Psoas muscle (tissue), 8 donors: ENCODE data around the gene COBLL1. TPM values are rescaled to one million over a fixed set of nuclear protein-coding genes. Genes with fewer than 3 reads are reported as not detected.

Source experiments
- ATAC-seq, 4 donors: fragments of 200-7000 bp; cut with Tn5 transposase; one replicate each; pipeline ENCODE4 v1.9.1; 2020; ENCODE audit warnings: moderate library complexity in 3 of 4, mild to moderate bottlenecking in 2 of 4
- DNase-seq, 2 donors: peaks; one replicate each; pipeline ENCODE4 v3.0.0-alpha.2; 2020
- H3K27ac ChIP-seq: fragments of 200-600 bp; one replicate; pipeline ENCODE4 v1.8.0; 2022
- H3K27me3 ChIP-seq, 3 donors: fragments of 200-600 bp in 1 of 3; one replicate each; pipeline versions ENCODE4 v1.6.1 to v1.8.0; 2013 to 2022; ENCODE audit warnings: low read length in 2 of 3, mild to moderate bottlenecking in 2 of 3, moderate library complexity in 1 of 3; ENCODE audit not compliant: insufficient read depth in 3 of 3
- H3K36me3 ChIP-seq, 2 donors: fragments of 200-600 bp in 1 of 2; one replicate each; pipeline versions ENCODE4 v1.6.1 to v1.8.0; 2013 to 2022; ENCODE audit warnings: low read depth in 1 of 2, mild to moderate bottlenecking in 1 of 2, moderate library complexity in 1 of 2; ENCODE audit not compliant: insufficient read depth in 1 of 2
- H3K4me1 ChIP-seq: fragments of 200-600 bp; one replicate; pipeline ENCODE4 v1.8.0; 2022
- H3K4me3 ChIP-seq: fragments of 200-600 bp; one replicate; pipeline ENCODE4 v1.8.0; 2022; ENCODE audit warnings: mild to moderate bottlenecking
- H3K9me3 ChIP-seq: fragments of 200-600 bp; one replicate; pipeline ENCODE4 v1.8.0; 2022
- WGBS, 3 donors: extraction: QIAGEN DNeasy Blood & Tissue Kit; methylation state at CpG; one replicate each; pipeline versions ENCODE4 v1.1.6 to v1.1.7; 2013; 5-methylcytosine and 5-hydroxymethylcytosine counted together
- intact Hi-C, 2 donors: fragments of 100-400 bp; cut with DNase I; formaldehyde crosslinking; loops; one replicate each; pipeline versions ENCODE4 v1.11.0 to v1.14.2; 2022
- polyA plus RNA-seq, 3 donors: library from polyadenylated mRNA; stranded (reverse); fragments of 200-250 nt; gene quantifications; one replicate each; pipeline ENCODE4 v1.2.3, GENCODE V29; 2013
- total RNA-seq, 4 donors: library from RNA; stranded (reverse); fragmentation: NEBNext Ultra II Directional in 2 of 4; extraction: Animal tissue kit (Norgen Biotek cat#: 25700) in 2 of 4; gene quantifications; one replicate each; pipeline versions ENCODE4 v1.2.1 to v1.2.4, GENCODE V29; 2021 to 2023
- TF ChIP-seq, protein P1 (sequence below): fragments of 200-600 bp; IDR thresholded peaks from one replicate; pipeline ENCODE4 v1.8.0; 2022; ENCODE audit warnings: antibody characterized with exemption
- donor health status: healthy with polysubstance abuse.
- donor health status: DM: no; HTN: no; CAD: no; lungs with moderate emphysema.
- donor health status: Bipolar disorder and iron deficiency.
- donor health status: healthy.
- donor health status: DM: yes; HTN: yes; CAD: no.
- donor health status: DM: no; HTN: no; CAD: no.
- donor health status: DM: no; HTN: no; CAD: no.
- donor health status: DM: yes; HTN: yes; CAD: no.

The COBLL1 gene
- total and polyA plus RNA-seq, 7 donors: 1.5 to 6.1 (median 3.4) TPM

DNA sequence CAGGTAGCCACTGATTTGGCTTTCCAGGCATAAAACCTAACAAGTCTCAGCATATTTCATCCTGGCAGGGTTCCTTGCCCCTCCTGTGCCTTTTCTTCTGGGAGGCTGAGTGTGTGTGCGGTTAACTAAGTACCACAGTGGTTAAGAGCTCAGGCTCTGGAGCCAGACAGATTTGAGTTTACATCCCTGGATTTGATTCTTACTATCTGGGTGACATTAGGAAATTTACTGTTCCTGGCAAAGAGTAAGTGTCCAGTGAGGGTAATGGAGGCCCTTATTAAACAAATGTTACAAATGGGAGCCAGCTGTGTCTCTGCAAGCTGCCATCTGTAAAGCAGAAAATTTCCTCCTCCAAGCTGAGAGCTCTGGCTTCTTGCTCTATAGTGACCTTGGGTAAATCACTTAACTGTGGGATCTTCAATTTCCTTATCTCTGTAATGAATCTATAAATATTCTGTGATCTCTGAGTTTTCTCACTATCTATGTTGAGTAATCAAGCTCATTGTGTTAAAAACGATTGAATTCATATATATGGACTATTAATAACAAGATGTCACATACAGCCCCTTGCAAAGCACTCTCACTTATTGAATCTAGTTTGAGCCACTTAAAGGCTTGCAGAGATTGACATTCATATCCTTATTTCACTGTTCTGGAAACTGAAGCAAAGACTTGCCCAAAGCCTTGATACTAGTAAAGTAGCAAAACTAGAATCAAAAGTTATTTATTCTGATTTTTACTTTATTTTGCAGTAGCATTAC, 6.5 kb upstream of the COBLL1 start:
- WGBS, 3 donors: 79 to 82% (median 81%) methylated on average over 2 of the region's 2 CpGs

DNA sequence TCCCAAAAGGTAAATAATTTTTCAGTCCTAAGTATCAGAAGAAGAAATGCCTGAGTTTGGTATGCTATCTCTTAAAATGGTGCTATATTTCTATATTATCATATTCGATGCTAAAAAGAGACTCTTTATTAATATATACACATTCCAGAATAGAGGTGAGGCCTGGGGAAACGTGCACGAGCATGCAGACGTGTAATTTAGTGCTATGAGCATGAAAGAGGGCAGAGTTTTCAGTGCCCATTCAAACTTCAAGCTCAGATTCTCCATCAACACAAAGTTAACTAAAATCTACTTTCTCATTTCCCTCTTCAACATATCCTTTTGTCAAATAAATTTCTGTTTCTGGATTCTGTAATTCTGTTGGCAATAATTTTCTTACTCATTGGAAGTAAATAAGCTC, 5.7 kb upstream of the COBLL1 start:
- no peak overlapping the region for H3K4me3 ChIP-seq
- no peaks in the 10 kb centered on the region for H3K36me3 ChIP-seq
- H3K27ac ChIP-seq: no peak overlapping the region
- H3K9me3 ChIP-seq: no peaks in the 10 kb centered on the region
- TF ChIP-seq, protein P1, sequence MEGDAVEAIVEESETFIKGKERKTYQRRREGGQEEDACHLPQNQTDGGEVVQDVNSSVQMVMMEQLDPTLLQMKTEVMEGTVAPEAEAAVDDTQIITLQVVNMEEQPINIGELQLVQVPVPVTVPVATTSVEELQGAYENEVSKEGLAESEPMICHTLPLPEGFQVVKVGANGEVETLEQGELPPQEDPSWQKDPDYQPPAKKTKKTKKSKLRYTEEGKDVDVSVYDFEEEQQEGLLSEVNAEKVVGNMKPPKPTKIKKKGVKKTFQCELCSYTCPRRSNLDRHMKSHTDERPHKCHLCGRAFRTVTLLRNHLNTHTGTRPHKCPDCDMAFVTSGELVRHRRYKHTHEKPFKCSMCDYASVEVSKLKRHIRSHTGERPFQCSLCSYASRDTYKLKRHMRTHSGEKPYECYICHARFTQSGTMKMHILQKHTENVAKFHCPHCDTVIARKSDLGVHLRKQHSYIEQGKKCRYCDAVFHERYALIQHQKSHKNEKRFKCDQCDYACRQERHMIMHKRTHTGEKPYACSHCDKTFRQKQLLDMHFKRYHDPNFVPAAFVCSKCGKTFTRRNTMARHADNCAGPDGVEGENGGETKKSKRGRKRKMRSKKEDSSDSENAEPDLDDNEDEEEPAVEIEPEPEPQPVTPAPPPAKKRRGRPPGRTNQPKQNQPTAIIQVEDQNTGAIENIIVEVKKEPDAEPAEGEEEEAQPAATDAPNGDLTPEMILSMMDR: no peak
- DNase-seq (no peak), ATAC-seq (no peak)
- H3K4me1 ChIP-seq: no peaks in the 10 kb centered on the region
- 83 to 88% (median 84%) methylated on average over 4 of the region's 4 CpGs for WGBS, 3 donors
- intact Hi-C loops: loop anchor here in 1 of 2 donors (10.0 kb wide), 1 partner anchor 112 kb away; no protein-coding TSS in a partner anchor
- H3K27me3 ChIP-seq: no peaks in the 10 kb centered on the region

More for the DNA sequence above, 6.5 kb upstream of the COBLL1 start:
- DNase-seq (no peak), ATAC-seq (no peak)
- TF ChIP-seq, protein P1: no peak
- Histone ChIP-seq H3K36me3 (no peaks in the 10 kb centered on the region), H3K4me3 (no peak overlapping the region), H3K4me1 (no peaks in the 10 kb centered on the region), H3K9me3 (no peaks in the 10 kb centered on the region), H3K27me3 (no peaks in the 10 kb centered on the region), H3K27ac (no peak overlapping the region)
- intact Hi-C loops: loop anchor here in 1 of 2 donors (10.0 kb wide), 1 partner anchor 113 kb away; no protein-coding TSS in a partner anchor

DNA sequence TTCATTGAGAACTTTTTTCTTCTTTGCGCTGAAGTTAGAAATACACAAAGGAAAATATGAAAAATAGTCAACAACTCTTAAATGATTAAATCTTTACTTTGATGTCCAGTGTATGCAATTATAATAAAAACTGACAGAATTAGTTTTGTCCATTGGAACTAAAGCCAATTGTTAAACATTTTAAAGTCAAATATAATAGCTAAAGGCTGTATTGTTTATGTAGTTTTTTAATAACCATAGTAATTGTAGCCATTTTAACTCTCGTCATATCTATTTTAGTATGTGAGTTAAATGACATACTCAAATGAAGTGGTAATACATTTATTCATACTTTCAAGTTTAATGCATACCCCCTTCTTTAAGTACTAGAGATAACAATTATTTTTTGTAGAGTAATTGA, 4.7 kb upstream of the COBLL1 start:
- no peaks in the 10 kb centered on the region for H3K27me3 ChIP-seq
- H3K4me3 ChIP-seq: no peak overlapping the region
- 71 to 98% (median 98%) methylated on average over 2 of the region's 2 CpGs for WGBS, 3 donors
- H3K36me3 ChIP-seq: no peaks in the 10 kb centered on the region
- intact Hi-C loops: loop anchor here in 1 of 2 donors (10.0 kb wide), 1 partner anchor 111 kb away; no protein-coding TSS in a partner anchor
- H3K9me3 ChIP-seq: no peaks in the 10 kb centered on the region
- DNase-seq (no peak), ATAC-seq (no peak)
- H3K27ac ChIP-seq: no peak overlapping the region
- no peaks in the 10 kb centered on the region for H3K4me1 ChIP-seq
- TF ChIP-seq, protein P1: no peak

DNA sequence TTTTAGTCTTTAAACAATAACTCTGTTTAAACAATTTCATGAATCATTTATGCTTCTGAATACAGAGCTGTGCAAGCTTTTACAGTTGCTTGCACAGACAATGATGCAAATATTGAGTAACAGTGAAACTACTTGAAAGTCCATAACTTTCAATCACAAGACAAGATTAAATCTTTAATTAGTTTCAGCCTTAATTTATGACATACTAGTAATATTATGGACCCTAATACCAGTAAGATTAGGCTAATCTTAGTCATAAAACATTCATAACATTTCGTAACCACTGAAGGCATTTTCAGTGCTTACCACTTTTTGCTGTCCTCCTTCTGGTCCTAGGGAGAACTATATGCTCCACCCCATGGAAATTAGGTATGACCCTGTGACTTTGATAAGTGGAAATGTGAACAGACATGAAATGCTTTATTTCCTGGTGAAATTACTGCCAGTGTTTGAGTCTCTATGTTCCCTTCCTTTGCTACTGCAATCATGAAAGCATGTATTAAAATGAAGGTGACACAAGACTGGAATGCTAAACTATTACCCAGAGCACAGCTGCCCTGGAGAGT, 1.8 kb upstream of the COBLL1 start:
- Histone ChIP-seq H3K36me3 (no peaks in the 10 kb centered on the region), H3K9me3 (no peaks in the 10 kb centered on the region), H3K4me1 (no peaks in the 10 kb centered on the region), H3K27ac (no peak overlapping the region), H3K4me3 (no peak overlapping the region), H3K27me3 (no peaks in the 10 kb centered on the region)
- ATAC-seq: no peak
- intact Hi-C loops: loop anchor here (5.0 to 10.0 kb wide), 4 partner anchors 56 to 109 kb away; no protein-coding TSS in a partner anchor
- no peak for DNase-seq
- TF ChIP-seq, protein P1: no peak
- 89 to 97% (median 92%) methylated on average over 1 of the region's 1 CpG for WGBS, 3 donors
